ENCODE measurements around the gene UBASH3B.

DNA sequence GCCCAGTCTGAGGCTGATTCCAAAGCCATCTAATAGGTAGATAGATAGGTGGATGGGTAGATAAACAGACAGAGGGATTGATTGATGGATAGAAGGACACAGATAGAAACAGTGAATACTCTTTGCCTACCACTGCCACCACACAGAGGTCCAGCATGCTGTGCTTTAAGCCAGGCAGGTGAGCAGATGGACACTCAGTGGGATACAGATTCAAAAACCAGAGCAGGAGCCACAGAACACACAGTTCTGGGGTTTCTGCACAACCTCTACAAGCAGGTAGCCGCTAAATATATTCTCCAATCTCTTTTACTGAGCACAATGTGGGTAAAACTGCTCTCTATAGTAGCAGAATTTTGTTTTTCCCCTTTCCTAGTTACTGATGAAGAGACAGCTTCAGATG is 206.6 kb downstream of the UBASH3B start:
- TF ChIP-seq CTCF (conservative IDR thresholded peaks at IDR 0.05; ENCODE audit: low read length) (no peak), EZH2phosphoT487 (IDR thresholded peaks at IDR 0.05; ENCODE audit: borderline replicate concordance) (no peak)
